ENCODE results near the gene DGKB. TPM values are rescaled to one million over a fixed set of nuclear protein-coding genes. Genes with fewer than 3 reads are reported as not detected.

DGKB gene
- total RNA-seq, 4 donors from 2014 or later = 0.27 to 0.88 (median 0.76) TPM; not detected in 1

- Histone ChIP-seq H3K9me3 (no peaks in the 10 kb centered on the region), H3K27me3 (no peaks in the 10 kb centered on the region)
Measured at GRCh38 chr7:14322724-14323123, 579.8 kb downstream of the DGKB start.

DNA sequence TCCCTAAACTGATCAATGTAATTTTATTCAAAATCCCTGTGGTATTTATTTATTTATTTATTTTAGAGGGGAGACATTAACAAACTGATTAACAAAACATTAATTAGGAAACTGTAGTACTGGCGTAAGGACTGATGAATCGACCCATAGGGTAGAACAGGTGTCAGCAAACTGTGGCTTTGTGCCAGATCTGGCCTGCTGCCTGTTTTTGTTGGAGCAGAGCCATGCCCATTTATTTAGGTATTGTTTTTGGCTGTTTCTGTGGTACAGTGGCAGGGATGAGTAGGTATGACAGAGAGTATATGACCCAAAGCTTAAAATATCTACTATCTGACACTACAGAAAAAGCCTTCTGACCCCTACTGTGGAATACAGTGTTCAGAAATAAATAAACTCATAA, 580.6 kb downstream of the DGKB start:
- no peak for DNase-seq
- Histone ChIP-seq H3K27ac (no peak overlapping the region), H3K4me3 (no peak overlapping the region), H3K27me3 (no peaks in the 10 kb centered on the region), H3K4me1 (no peaks in the 10 kb centered on the region), H3K36me3 (no peaks in the 10 kb centered on the region), H3K9me3 (no peaks in the 10 kb centered on the region)
- TF ChIP-seq POLR2A (IDR thresholded peaks at IDR 0.05) = no peak
- TF ChIP-seq, protein P1, sequence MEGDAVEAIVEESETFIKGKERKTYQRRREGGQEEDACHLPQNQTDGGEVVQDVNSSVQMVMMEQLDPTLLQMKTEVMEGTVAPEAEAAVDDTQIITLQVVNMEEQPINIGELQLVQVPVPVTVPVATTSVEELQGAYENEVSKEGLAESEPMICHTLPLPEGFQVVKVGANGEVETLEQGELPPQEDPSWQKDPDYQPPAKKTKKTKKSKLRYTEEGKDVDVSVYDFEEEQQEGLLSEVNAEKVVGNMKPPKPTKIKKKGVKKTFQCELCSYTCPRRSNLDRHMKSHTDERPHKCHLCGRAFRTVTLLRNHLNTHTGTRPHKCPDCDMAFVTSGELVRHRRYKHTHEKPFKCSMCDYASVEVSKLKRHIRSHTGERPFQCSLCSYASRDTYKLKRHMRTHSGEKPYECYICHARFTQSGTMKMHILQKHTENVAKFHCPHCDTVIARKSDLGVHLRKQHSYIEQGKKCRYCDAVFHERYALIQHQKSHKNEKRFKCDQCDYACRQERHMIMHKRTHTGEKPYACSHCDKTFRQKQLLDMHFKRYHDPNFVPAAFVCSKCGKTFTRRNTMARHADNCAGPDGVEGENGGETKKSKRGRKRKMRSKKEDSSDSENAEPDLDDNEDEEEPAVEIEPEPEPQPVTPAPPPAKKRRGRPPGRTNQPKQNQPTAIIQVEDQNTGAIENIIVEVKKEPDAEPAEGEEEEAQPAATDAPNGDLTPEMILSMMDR (IDR thresholded peaks at IDR 0.05) = no peak

More at GRCh38 chr7:14322724-14323123, 579.8 kb downstream of the DGKB start:
- Histone ChIP-seq H3K27ac (no peak overlapping the region), H3K36me3 (no peaks in the 10 kb centered on the region), H3K4me1 (no peaks in the 10 kb centered on the region), H3K4me3 (no peak overlapping the region)
- TF ChIP-seq, protein P1 (IDR thresholded peaks at IDR 0.05) = no peak
- no peak for TF ChIP-seq POLR2A (IDR thresholded peaks at IDR 0.05)
- DNase-seq = no peak

DNA sequence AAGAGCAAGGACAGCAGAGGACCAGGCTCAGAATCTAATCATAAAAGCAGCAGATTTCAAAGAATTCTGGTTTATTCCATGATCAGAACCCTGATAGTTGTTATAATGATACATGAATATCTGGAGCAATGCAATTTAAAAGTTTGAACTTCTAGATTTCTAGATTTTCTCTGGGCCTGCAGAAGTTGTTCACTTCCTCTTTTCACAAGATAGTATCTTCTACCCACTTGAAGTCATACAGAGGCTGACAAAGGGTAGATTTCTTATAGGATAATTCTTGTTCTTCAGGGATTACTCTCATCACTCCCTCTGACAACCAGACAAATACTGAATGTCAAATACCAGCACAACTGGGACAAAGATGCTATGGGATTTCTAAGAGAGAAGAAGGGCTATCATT, 593.1 kb downstream of the DGKB start:
- H3K4me3 ChIP-seq = no peak overlapping the region
- H3K9me3 ChIP-seq = no peaks in the 10 kb centered on the region
- DNase-seq = no peak
- no peak overlapping the region for H3K27ac ChIP-seq
- no peaks in the 10 kb centered on the region for H3K27me3 ChIP-seq
- H3K4me1 ChIP-seq = no peaks in the 10 kb centered on the region
- H3K36me3 ChIP-seq = no peaks in the 10 kb centered on the region
- TF ChIP-seq POLR2A (IDR thresholded peaks at IDR 0.05) = no peak
- TF ChIP-seq, protein P1 (IDR thresholded peaks at IDR 0.05) = no peak

GRCh38 chr7:14305233-14305866, 597.2 kb downstream of the DGKB start:
- Histone ChIP-seq H3K9me3 (no peaks in the 10 kb centered on the region), H3K27ac (no peak overlapping the region), H3K36me3 (no peaks in the 10 kb centered on the region), H3K4me1 (no peaks in the 10 kb centered on the region), H3K27me3 (no peaks in the 10 kb centered on the region), H3K4me3 (no peak overlapping the region)
- TF ChIP-seq, protein P1 (IDR thresholded peaks at IDR 0.05) = peak in 1 of 6 experiments; percentile 10
- no peak for TF ChIP-seq POLR2A (IDR thresholded peaks at IDR 0.05)
- DNase-seq = no peak

DNA sequence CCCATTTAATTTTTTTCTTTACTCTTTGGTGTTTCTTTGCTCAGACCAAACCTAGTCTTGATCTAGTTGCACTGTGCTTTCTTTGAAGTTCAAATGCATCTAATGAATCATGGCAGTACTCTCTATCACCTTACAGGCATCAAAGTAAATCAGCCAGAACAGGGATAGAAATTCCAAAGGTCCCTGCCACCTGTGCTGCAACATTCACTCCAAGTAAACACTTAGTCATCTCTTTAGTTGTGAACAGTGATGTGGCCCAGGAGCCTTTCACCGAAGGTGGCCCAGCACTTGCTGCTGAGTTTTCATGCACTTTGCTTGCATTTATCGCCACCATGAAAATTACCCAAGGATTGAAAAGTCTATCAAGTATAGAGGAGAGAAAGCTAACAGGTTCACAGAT, 599.0 kb downstream of the DGKB start:
- H3K9me3 ChIP-seq = no peaks in the 10 kb centered on the region
- no peak overlapping the region for H3K4me3 ChIP-seq
- peak in 1 of 3 donors; percentile 72 for DNase-seq
- H3K27ac ChIP-seq = no peak overlapping the region
- H3K36me3 ChIP-seq = no peaks in the 10 kb centered on the region
- no peaks in the 10 kb centered on the region for H3K4me1 ChIP-seq
- H3K27me3 ChIP-seq = no peaks in the 10 kb centered on the region
- TF ChIP-seq, protein P1 (IDR thresholded peaks at IDR 0.05) = no peak
- no peak for TF ChIP-seq POLR2A (IDR thresholded peaks at IDR 0.05)
